CD4-positive, alpha-beta T cell treated with Interleukin-10 for 1 hour (primary cell): Measurements from ENCODE around the gene NAA16.
"Not testable (repeated sequence)": the region's sequence is repeated elsewhere in the genome, so short reads cannot be mapped to it uniquely, and the experiment has no call there.

ENCODE experiments used
- DNase-seq: peaks from one replicate; pipeline ENCODE4 v3.0.0-alpha.2; 2020

NAA16 gene

DNA sequence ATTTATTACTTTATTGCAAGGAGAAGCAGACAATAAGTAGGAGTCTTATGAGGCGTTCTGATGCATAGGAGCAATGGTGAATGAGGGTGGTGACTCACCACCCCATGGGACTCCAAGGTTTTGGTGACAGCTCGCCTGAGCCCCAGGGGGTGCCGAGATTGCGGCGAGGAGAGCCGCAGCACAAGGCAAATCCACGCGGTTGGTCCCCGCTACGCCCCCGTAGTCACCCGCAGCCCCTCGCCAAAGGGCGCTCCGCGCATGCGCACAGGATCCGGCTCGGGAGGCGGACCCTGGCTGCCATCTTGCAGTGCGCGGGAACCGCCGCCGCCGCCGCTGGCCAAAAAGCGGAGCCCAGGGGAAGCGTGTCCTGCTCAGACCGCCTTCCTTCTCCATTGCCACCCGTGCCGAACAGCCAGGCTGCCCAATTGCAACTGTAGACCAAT lies at the start of gene NAA16:
NAA16 (plus strand) TSS at position 305 of the 443 bp plus-strand sequence. CDS start 262 bp downstream, outside the sequence.
- DNase-seq, result peak; percentile 94

DNA sequence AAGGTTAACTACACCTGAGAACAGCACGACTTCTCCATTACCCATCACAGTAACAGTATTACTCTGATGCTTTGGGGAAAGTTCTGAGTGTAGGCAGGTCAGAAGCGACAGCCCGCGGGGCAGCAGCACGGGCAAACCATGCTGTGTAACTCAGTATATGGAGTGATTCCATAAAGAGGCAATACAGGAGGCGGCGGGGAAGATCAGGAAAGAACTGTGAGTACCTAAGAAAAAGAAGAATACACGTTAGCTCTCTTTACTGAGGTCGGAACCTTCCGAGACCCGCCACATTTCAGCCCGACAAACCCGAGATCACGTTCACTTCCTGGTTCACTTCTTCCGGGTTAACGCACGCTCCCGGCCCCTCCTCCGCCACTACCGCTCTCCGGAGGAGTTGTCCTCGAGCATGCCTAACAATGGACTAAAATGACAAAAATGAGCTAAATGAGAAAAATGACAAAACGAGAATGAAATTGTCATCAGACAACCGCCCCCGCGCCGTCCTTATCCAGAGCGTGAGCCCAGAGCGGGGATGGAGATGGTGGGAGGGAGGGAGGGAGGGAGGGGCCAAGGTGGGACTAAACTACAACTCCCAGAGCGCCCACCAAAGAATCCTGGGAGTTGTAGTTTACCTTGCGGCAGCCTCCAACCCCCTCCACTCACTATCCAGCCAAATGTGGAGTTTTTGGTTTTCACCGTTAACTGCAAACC lies 47.7 kb upstream of the NAA16 start, which contains the start of gene MTRF1:
MTRF1 (minus strand) TSS at position 316 of the 711 bp plus-strand sequence. CDS start 2,669 bp downstream, outside the sequence.
- peak; percentile 83 for DNase-seq

DNA sequence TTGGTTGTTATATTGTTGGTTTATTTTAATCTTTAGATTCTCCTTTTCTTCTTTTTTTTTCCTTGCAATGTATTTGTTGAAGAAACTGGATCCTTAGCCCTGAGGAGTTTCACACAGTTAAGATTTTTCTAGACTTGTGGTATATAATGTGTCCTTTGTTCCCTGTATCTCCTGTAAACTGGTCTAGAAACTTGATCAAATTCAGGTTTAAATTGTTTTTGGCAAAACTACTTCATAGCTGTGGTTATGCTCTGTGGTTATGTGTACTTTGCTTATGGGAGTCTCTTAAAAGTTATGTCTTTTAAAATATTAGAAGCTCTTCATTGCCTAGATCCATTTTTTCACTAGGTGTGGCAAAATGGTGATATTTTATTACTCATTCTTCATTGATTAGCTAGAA lies 44.0 kb upstream of the NAA16 start:
- DNase-seq, result no peak

DNA sequence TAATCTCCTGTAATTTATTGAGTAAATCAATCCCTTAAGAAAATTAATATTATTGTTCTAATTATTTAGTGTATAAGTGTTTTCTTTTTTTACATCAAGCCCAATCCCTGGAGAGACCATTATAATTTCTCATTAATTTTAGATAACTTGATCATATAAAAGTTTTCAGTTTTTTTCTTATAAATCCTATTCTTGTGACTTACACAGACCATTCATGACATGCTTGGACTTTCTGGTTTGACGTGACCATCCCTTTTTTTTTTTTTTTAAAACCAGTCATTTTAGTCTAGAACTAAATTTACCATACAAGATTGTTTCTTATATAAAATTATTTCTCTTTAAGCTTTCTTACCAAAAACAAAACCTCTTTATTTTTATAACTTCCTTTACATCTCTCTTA lies 42.3 kb upstream of the NAA16 start:
- no peak for DNase-seq

DNA sequence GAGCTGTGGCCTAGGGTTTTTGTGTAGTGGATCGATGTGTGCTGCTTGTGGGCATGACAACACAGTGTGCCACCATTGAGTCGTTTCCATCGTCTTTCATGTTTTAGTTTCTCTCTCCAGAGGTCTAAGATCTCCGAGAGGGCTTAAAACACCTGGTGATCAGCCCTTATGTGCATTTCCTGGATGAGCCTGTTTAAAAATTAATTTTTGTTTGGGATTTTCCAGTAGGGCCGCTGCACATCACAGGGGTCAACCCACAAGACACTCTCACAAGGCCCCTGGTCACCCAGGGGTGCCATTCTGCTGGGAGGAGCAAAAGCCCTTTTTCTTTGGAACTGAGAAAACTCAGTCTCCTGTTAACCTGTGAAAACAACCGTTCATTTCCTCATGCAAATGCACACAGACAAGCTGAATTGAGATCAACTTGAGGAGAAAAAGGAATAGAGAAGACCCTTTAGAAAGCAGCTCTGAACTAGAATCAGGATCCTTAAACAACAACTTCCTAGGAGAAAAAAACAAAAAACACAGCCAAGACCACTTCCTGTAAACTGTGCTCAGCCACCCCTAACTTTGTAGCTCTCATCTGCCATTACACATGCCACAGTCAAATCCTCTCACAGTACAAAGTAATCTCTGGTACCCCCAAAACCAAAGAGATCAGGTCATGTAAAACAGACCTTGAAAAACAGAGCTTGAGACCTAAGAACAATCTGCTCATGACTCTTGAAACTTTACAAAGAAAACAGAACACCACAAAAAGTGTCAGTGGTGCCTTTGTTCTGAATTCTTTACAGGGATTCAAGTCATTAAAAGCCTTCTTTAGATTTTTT lies 39.4 kb upstream of the NAA16 start:
- DNase-seq, result peak; percentile 21

DNA sequence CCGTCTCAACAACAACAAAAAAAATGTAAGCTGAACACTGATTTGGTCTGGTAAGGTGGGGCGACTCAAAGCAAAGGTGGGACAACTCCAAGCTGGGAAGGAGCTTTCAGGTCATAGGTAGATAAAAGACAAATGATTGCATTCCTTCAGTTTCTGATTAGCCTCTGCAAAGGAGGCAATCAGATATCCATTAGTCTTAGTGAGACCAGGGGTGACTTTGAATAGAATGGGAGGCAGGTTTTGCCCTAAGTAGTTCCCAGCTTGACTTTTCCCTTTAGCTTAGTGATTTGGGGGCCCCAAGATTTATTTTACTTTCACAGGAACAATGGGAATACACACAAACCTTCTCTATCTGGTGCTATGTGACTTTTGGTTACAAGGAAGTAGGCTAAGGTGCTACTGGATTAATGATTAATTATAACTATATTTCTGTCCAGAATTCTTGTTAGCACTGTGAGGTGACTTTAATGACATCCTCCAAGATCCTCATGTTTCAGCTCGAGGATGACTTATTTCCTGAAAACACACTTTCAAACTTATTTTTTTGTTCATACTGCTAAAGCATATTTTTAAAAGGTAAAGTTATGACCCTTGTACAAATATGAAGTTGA lies 37.1 kb upstream of the NAA16 start:
- DNase-seq, result no peak

DNA sequence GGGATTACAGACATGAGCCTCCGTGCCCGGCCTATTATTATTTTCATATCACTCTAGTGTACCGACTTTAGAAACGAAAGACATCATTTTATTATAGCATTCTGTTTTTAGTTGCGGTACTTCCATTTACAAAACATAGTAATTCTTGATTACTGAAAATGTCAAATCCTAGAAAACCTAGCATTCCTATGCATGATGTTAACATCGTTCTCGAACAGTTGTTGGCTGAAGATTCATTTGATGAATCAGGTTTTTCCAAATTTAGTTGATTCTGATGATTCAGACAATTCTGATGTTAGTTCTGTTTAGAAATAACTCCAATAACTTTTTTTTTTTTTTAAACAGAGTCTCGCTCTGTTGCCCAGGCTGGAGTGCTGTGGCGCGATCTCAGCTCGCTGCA lies 36.2 kb upstream of the NAA16 start:
- no peak for DNase-seq

DNA sequence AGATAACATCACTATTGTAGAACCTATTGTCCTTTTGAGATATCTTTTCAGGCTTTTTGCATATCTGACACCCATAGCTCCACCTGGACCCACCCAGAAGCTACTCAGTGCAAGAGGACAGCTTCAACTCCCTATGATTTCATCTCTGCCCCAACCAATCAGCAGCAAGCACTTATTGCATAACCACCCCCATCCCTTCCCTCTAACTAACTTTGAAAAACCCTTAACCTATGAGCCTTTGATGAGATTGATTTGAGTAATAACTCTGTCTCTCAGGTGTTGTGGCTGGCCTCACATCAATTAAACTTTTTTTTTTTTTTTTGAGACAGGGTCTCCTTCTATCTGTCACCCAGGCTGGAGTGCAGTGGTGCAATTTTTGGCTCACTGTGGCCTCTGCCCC lies 34.2 kb upstream of the NAA16 start:
- DNase-seq, result no peak

DNA sequence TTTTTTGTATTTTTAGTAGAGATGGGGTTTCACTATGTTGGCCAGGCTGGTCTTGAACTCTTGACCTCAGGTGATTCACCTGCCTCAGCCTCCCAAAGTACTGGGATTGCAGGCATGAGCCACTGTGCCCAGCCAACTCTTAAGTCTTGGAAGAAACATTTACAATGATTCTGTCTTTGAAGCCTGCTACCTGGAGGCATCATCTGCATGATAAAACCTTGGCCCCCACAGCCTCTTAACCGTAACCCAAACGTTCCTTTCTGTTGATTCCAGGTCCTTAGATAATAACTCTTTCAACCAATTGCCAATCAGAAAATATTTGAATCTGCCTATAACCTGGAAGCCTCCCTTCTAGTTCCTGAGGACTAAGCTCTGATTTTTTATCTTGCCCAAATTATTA lies 31.9 kb upstream of the NAA16 start:
- DNase-seq, result not testable (repeated sequence)

DNA sequence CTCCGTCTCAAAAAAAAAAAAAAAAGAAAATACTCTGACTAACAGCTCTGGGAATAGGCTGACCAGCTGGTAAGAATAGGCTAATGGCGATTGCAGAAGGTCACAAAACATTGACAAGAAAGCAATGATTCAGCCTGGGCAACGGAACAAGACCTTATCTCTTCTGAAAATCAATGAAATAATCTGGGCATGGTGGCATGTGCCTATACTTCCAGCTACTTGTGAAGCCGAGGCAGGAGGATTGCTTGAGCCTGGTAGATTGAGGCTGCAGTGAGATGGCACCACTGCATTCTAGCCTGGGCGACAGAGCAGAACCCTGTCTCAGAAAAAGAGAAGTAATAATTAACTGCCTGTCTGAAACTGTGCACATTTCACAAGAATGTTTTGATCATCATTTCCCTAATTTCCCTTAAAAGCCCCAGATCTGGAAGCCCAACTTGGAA lies 28.9 kb upstream of the NAA16 start:
- DNase-seq, result no peak

DNA sequence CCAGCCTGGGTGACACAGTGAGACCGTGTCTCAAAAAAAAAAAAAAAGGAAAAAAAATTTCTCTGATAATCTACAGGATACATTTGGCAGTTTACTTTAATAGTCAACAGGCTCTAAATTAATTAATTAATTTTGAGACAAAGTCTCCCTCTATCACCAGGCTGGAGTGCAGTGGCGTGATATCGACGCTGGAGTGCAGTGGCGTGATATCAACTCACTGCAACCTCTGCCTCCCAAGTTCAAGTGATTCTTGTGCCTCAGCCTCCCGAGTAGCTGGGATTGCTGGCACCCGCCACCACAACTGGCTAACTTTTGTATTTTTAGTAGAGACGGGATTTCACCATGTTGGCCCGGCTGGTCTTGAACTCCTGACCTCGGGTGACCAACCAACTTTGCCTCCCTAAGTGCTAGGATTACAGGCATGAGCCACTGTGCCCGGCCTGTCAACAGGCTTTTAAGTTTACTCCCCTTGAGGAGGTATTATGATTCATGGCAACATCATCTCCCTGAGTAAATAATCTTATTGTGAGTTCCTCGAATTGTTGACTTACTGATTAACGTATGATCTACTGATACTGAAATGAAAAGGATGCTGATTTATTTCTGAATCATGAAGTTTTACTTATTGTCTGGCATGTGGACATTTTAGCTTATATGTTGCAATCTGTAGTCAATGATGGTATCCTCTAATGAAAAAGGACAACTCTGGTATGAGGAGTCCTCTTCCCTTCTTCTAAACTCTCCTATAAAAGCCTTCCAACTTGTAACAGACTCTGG lies 26.4 kb upstream of the NAA16 start:
- DNase-seq, result no peak

DNA sequence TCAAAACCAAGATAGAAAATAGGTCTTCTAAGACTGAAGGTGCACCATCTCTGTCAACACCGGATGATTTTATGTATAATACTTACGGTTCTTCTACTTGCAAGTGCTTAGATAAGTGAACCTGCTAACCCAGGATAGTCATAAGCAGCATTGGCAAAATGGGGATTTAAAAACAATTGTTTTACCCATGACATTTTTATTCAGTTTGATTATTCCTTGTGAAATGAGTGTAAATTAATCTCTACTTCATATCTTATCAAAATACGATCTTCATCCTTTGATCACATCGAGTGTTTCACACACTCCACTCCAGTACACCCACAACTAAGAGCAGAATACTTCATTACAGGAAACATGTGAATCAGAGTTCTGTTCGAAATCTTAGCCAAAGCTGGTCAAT lies 24.7 kb upstream of the NAA16 start:
- DNase-seq, result no peak

DNA sequence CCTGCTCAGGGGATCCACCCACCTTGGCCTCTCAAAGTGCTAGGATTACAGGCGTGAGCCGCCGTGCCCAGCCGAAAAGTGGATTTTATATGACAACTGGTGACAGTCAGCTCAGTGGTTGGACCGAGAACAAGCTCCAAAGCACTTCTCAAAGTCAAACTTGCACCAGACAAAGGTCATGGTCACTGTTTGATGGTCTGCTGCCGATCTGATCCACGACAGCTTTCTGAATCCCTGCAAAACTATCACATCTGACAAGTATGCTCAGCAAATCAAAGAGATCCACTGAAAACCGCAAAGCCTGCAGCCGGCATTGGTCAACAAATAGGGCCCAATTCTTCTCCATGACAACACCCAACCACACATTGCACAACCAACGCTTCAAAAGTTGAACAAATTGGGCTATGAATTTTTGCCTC lies 21.6 kb upstream of the NAA16 start:
- DNase-seq, result no peak

DNA sequence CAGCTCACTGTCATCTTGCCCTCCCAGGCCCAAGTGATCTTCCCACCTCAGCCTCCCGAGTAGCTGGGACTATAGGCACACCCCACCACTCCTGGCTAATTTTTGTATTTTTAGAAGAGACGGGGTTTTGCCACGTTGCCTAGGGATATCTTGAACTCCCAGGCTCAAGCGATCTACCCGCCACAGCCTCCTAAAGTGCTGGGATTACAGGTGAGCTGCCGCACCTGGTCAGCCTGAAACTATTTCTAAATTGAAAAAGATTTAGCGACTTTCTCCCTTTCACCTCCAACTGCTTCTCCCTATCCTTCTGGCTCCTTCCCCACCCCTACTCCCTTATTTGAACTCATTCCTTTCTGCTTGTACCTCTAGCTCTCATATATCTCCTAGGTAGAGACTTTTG lies 19.8 kb upstream of the NAA16 start:
- no peak for DNase-seq

DNA sequence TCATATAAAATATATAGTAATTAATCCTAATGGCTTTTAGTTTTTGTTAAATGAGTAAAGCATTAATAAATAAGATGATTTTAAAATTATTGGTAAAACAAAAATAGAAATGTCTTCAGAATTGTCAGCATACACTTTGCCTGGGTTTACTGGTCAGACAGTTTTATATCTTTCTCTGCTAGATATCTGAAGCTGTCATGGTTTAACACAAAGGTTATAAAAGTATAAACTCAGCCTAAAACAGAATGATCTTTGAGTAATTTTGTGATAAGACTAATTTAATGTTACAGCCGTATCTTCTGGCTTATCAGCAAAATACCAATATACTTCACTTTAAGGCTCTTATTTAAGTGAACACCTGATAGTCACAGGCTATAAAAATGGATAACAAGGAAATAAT lies 17.8 kb upstream of the NAA16 start:
- no peak for DNase-seq

DNA sequence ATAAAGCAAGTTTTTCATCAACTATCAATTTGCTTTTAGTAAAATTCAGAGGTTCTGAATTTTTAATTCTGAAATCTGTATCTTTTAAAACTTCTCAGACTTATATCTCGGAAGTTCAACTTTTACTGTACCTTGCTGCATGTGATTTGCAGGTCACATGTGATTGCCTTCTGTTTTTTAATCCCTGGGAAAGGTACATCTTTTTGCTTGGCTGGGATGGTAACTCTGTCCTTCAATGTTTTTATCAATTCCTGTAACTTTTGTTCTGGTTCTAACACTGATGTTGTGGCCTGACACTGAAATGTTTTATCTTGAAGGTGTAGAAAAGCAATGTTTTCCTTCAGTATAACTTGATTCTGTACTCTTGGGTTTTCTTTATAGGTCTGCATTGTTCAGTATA lies 16.2 kb upstream of the NAA16 start:
- DNase-seq, result no peak

DNA sequence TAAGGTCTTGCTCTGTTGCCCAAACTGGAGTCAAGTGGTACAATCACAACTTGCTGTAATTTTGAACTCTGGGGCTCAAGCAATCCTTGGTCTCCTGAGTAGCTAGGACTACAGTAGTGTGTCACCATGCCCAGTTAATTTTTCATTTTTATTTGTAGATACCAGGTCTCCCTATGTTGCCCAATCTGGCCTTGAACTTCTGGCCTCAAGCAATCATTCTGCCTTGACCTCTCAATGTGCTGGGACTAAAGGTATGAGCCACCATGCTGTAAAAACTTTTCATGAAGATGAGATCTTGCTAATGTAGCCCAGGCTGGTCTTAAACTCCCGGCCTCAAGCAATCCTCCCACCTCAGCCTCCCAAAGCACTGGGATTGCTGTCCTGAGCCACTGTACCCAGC lies 15.1 kb upstream of the NAA16 start:
- DNase-seq, result no peak

DNA sequence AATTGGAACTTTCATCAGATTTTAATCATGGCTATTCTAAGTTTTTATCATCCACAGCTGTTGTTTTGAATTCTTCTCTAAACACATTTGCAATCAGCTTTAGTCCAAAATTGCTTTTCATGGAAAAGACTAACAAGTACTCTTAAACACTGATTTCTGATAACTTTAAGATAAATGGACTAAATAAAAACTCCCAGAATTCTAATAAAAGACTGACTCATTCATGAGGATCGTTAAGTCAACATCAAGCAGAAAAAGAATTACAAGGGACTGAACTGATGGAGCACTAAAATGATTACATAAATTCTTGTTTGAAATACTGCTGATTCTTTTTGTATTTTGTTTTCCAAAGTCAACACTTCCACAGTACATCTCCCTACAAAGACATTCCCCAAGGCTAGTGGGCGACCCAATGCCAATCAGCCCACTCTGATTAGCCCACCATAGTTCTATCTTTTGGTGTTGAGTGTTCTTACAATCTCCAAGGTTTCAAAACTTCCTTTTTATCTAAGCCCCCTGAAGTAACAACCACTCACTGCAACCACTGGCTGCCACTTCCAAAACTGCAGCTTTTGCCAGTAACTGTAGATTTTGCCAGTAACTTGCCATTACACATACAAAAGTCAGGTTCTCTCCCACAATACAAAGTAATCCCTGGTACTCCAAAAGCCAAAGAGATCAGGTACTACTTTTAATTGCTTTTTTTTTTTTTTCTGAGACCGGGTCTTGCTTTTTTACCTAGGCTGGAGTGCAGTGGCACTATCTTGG lies 14.0 kb upstream of the NAA16 start:
- DNase-seq, result no peak

DNA sequence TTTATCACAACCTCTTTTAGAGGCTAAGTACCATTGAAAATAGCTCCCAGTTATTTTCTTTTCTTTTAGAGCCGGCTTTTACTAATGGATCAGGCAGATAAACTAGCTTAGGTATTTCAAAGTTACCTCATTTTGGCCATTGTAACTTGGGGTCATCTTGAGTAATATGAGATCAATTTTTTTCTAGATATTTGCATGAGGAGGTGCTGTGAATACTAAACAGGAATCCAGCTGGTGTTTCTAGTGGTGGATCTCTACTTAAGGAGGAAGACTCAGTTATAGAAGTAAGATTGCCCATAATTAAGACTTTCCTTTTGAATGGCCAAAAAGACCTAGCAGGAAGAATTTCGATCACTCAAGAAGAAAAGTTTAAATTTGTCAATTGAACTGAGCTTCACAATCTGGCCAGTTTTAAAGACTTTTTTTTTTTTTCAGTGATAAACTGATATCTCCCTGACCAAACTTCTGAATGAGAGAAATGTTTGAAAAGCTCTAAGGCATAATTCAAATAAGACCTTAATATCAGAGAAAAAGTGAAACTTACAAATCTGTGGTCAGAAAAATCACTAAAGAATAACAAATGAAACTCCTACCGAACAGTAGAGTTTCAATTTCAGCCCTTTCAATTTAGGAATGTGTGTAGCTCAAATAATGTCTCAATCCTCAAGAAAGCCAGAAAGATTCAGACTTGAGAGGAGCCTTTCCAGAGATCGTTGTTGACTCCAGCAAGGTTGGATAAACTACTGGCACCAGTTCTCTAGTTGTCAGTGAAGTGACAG lies 11.6 kb upstream of the NAA16 start:
- DNase-seq, result no peak

DNA sequence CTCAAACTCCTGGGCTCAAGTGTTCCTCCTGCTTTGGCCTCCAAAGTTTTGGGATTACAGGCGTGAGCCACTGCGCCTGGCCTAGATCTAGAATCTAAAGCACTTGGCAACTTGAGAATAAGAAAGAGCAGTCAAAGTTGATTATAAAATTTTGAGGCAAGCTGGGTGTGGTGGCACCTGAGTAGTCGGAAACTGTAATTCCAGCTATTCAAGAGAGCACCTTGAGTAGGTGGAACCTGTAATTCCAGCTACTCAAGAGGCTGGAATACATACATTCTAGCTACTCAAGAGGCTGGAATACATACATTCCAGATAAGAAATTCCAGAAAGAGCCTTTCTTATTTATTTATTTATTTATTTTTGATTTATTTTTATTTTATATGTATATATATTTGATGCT lies 8.3 kb upstream of the NAA16 start:
- no peak for DNase-seq

DNA sequence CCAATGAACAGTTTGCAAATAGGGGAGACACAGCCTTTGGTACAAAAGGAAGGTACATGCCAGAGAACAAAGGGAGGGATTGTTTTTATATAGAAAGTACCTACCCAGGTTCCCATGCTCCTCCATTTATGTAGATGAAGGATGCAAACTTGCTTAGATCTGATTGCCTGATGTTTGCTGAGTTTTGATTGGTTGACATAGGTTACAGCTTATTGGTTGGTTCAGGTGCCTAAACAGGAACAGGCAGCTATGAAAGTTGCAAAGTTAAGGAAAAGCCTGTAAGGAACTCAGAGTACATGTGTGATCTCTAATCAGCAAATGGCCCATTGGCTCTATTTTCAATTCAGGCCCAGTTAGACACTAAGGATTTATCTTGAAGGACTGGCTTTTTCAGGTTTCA lies 6.5 kb upstream of the NAA16 start:
- DNase-seq, result no peak
